Measurements from ENCODE around the gene SIGLEC7.

GRCh38 chr19:51159656-51160055, 17.6 kb downstream of the SIGLEC7 start:
- no peak for TF ChIP-seq POLR2A (IDR thresholded peaks at IDR 0.05; ENCODE audit: low read depth, low read length)
- TF ChIP-seq TAF1 (IDR thresholded peaks at IDR 0.05; ENCODE audit: low read depth, low read length) = no peak
- no peak for TF ChIP-seq POLR2AphosphoS5 (IDR thresholded peaks at IDR 0.05; ENCODE audit: low read depth, low read length)
- TF ChIP-seq POU2F2 (IDR thresholded peaks at IDR 0.05; ENCODE audit: low read depth, low read length) = no peak
- TF ChIP-seq SPI1 (IDR thresholded peaks at IDR 0.05; ENCODE audit: low read depth, low read length) = no peak
- no peak for TF ChIP-seq PAX5 (IDR thresholded peaks at IDR 0.05; ENCODE audit: insufficient read depth, low read length, severe bottlenecking)
